H1 (cell line): ENCODE data around the gene ATP6V1C2. TPM values are rescaled to one million over a fixed set of nuclear protein-coding genes. Genes with fewer than 3 reads are reported as not detected.

ENCODE experiments used
- CHD7 ChIP-seq: fragments of 300-600 bp; sonication (generic); IDR thresholded peaks from 2 replicates; pipeline ENCODE4 v1.7.1; 2012; ENCODE audit warnings: low read length, moderate library complexity, mild to moderate bottlenecking, inconsistent platforms; ENCODE audit not compliant: insufficient replicate concordance
- SP1 ChIP-seq: IDR thresholded peaks from 2 replicates; pipeline ENCODE4 v1.6.1; 2011; ENCODE audit warnings: low read depth, low read length
- polyA plus RNA-seq, 7 experiments: library from polyadenylated mRNA; depleted of rRNA in 3 of 7; stranded (reverse) in 5 of 7; unstranded in 2 of 7; fragments of >200 nt in 5 of 7; fragments of 200-250 nt in 2 of 7; gene quantifications; 1 replicate in 5 of 7; 2 replicates in 1 of 7; 4 replicates in 1 of 7; pipeline versions ENCODE4 v1.2.1 to v1.2.3, GENCODE V29; 2011 to 2013; ENCODE audit warnings: missing spikeins in 2 of 7, mixed read lengths in 2 of 7
- total RNA-seq: library from RNA; stranded (reverse); fragmentation: NEBNext Ultra II Directional; extraction: Animal tissue kit (Norgen Biotek cat#: 25700); gene quantifications from 2 replicates; pipeline ENCODE4 v1.2.1, GENCODE V29; 2021

The ATP6V1C2 gene
- total and polyA plus RNA-seq, 2 of the 8 experiments (the other 6 are each of a cell fraction or from before 2014, with no cell fraction given): 0.29 to 0.74 TPM

- no peak for TF ChIP-seq CHD7
- no peak for TF ChIP-seq SP1
These were observed 59.0 kb downstream of the ATP6V1C2 start (continued) for GRCh38 chr2:10780491-10780820.
